Measurements from ENCODE around the gene CACNB2. TPM values are rescaled to one million over a fixed set of nuclear protein-coding genes. Genes with fewer than 3 reads are reported as not detected.

CACNB2 gene
- total and polyA plus RNA-seq, 2 donors (not counting 3 experiments of a cell fraction or from before 2014, with no cell fraction given), result not detected

DNA sequence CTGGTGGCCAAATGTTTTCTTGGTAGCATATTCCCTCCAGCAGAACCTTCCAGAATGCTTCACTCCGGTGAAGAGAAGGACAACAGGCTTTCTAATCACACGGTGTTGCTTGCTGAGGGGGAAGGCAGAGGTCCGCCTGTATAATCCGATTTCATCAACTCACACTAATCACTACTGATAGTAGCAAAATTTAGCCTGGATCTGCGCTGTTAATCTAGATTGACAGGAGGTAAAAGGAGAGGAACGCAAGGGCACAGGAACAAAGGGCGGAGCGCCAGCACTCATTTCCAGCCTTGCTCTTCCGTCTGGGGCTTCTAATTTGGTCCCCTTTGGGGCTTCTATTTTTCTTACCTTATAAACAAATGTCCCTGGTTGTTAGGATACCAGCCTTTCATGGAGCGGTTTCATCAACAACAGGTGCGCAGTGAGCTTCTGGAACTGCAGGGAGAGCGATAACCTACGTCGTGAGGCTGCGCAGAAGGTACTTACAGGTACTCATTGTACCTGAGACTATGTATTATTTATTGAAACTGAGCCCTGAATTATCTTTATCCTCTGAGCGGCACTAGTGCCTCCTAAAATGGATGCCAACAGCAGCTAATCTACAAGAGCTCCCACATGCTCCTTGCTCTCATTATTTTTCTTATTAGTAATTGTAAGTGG lies 150.6 kb downstream of the CACNB2 start:
- no peaks in the 10 kb centered on the region for H4K20me1 ChIP-seq (replicated peaks; ENCODE audit: control insufficient read depth, extremely low read depth, insufficient read depth, low read length)
- H3K4me1 ChIP-seq (ENCODE audit: control insufficient read depth, extremely low read depth, insufficient read depth, low read length), result no peaks in the 10 kb centered on the region
- H3K9ac ChIP-seq (replicated peaks; ENCODE audit: extremely low read depth, insufficient read depth, low read length), result no peak overlapping the region
- DNase-seq (ENCODE audit: low read depth, low spot score) (no peak), FAIRE-seq (no peak)
- no peaks in the 10 kb centered on the region for H3K36me3 ChIP-seq (ENCODE audit: control insufficient read depth in 2 of 2, extremely low read depth in 1 of 2, insufficient read depth in 2 of 2, low read length in 2 of 2)
- H3K27ac ChIP-seq (ENCODE audit: insufficient read depth, low read depth, low read length), result no peak overlapping the region
- intact Hi-C loops (cut with micrococcal nuclease), result no loop called here
- no peak overlapping the region for H3K4me3 ChIP-seq (replicated peaks in 1 of 3; ENCODE audit: insufficient read depth in 1 of 3, low read depth in 1 of 3, low read length in 3 of 3)
- CTCF ChIA-PET, result no interaction called here
- POLR2A ChIA-PET, result no interaction called here
- no peaks in the 10 kb centered on the region for H3K9me3 ChIP-seq (replicated peaks; ENCODE audit: control insufficient read depth, insufficient read depth, low read length)
- no peaks in the 10 kb centered on the region for H3K9me1 ChIP-seq (replicated peaks; ENCODE audit: control insufficient read depth, extremely low read depth, insufficient read depth, low read length)
- H3K4me2 ChIP-seq (ENCODE audit: insufficient read depth, low read length), result no peak overlapping the region
- TF ChIP-seq FOS (IDR thresholded peaks at IDR 0.05; ENCODE audit: borderline replicate concordance, insufficient read depth, low read length) (no peak), GATA2 (IDR thresholded peaks at IDR 0.05; ENCODE audit: insufficient read depth, insufficient read length, low read depth, low read length) (no peak), EZH2 (IDR thresholded peaks at IDR 0.05; ENCODE audit: borderline replicate concordance, low read depth, low read length, severe bottlenecking) (no peak), MYC (IDR thresholded peaks at IDR 0.05; ENCODE audit: low read depth, low read length) (no peak), JUN (IDR thresholded peaks at IDR 0.05; ENCODE audit: borderline replicate concordance, insufficient read depth, insufficient read length, low read depth) (no peak), POLR2A (IDR thresholded peaks at IDR 0.05; ENCODE audit: low read depth, low read length) (no peak), POLR2AphosphoS5 (IDR thresholded peaks at IDR 0.05; ENCODE audit: insufficient read depth, low read depth, low read length) (no peak)
- TF ChIP-seq, protein P1, sequence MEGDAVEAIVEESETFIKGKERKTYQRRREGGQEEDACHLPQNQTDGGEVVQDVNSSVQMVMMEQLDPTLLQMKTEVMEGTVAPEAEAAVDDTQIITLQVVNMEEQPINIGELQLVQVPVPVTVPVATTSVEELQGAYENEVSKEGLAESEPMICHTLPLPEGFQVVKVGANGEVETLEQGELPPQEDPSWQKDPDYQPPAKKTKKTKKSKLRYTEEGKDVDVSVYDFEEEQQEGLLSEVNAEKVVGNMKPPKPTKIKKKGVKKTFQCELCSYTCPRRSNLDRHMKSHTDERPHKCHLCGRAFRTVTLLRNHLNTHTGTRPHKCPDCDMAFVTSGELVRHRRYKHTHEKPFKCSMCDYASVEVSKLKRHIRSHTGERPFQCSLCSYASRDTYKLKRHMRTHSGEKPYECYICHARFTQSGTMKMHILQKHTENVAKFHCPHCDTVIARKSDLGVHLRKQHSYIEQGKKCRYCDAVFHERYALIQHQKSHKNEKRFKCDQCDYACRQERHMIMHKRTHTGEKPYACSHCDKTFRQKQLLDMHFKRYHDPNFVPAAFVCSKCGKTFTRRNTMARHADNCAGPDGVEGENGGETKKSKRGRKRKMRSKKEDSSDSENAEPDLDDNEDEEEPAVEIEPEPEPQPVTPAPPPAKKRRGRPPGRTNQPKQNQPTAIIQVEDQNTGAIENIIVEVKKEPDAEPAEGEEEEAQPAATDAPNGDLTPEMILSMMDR (IDR thresholded peaks at IDR 0.05; ENCODE audit: extremely low read depth in 1 of 2, insufficient read depth in 1 of 2, low read depth in 1 of 2, low read length in 2 of 2), result no peak
- TF ChIP-seq, protein P2, sequence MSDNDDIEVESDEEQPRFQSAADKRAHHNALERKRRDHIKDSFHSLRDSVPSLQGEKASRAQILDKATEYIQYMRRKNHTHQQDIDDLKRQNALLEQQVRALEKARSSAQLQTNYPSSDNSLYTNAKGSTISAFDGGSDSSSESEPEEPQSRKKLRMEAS (IDR thresholded peaks at IDR 0.05; ENCODE audit: insufficient read depth, insufficient read length), result no peak
- no peak overlapping the region for H2AFZ ChIP-seq (ENCODE audit: low read depth, low read length)
- no peaks in the 10 kb centered on the region for H3K27me3 ChIP-seq (ENCODE audit: control insufficient read depth in 2 of 2, insufficient read depth in 2 of 2, low read length in 2 of 2)
- no TSS peak for BruUV-seq (replicated peaks)
- H3K79me2 ChIP-seq (ENCODE audit: control insufficient read depth, insufficient read depth, low read length), result no peaks in the 10 kb centered on the region
- dilution Hi-C loops (cut with MboI; ENCODE audit: extremely low pct_ligation_motif_present, low sequenced_read_pairs), result no loop called here

Data from endothelial cell of umbilical vein (primary cell).